Measurements from ENCODE around the gene CCT6B.

Gene CCT6B

GRCh38 chr17:34899643-34900291, 61.5 kb downstream of the CCT6B start:
- Histone ChIP-seq H3K4ac (ENCODE audit: low read depth in 1 of 2, low read length in 2 of 2) (no peak overlapping the region), H3K27me3 (ENCODE audit: control insufficient read depth in 1 of 2, insufficient read depth in 1 of 2, low read length in 2 of 2) (peaks cover 5 to 63% of the 10 kb centered on the region in 2 experiments), H2AFZ (ENCODE audit: low read depth, low read length) (no peak overlapping the region), H3K4me3 (ENCODE audit: insufficient read depth in 1 of 2, low read depth in 1 of 2, low read length in 2 of 2) (no peak overlapping the region), H4K8ac (ENCODE audit: low read length) (no peak overlapping the region), H3K36me3 (ENCODE audit: control insufficient read depth in 1 of 2, insufficient read depth in 2 of 2, low read depth in 1 of 2, low read length in 2 of 2) (no peaks in the 10 kb centered on the region), H2BK120ac (ENCODE audit: low read depth, low read length) (no peak overlapping the region), H4K91ac (ENCODE audit: low read length) (no peak overlapping the region), H3K18ac (ENCODE audit: low read depth in 1 of 2, low read length in 2 of 2) (no peak overlapping the region), H3K9ac (ENCODE audit: low read length) (no peak overlapping the region), H2BK15ac (ENCODE audit: low read depth, poor library complexity, severe bottlenecking) (no peak overlapping the region), H3K4me2 (ENCODE audit: low read length, poor library complexity, severe bottlenecking) (no peak overlapping the region), H3K27ac (ENCODE audit: low read length, poor library complexity, severe bottlenecking) (no peak overlapping the region), H2AK5ac (ENCODE audit: low read length, severe bottlenecking) (no peak overlapping the region), H3K4me1 (ENCODE audit: control insufficient read depth, insufficient read depth, low read depth, low read length) (no peaks in the 10 kb centered on the region), H3K14ac (ENCODE audit: low read length in 2 of 2) (no peak overlapping the region), H2BK5ac (ENCODE audit: low read depth, low read length, poor library complexity, severe bottlenecking) (no peak overlapping the region), H2BK12ac (ENCODE audit: low read length in 2 of 2) (no peak overlapping the region), H3K79me1 (replicated peaks; ENCODE audit: low read length, poor library complexity, severe bottlenecking) (no peaks in the 10 kb centered on the region), H3K9me3 (ENCODE audit: control insufficient read depth, low read length) (no peaks in the 10 kb centered on the region), H3K23ac (ENCODE audit: low read length in 2 of 2) (no peak overlapping the region)
- no peak for DNase-seq
- WGBS, result 85% methylated on average over 5 of the region's 6 CpGs

GRCh38 chr17:34895383-34895782, 65.9 kb downstream of the CCT6B start:
- 25% methylated on average over 4 of the region's 5 CpGs for WGBS
- Histone ChIP-seq H3K79me1 (replicated peaks; ENCODE audit: low read length, poor library complexity, severe bottlenecking) (no peaks in the 10 kb centered on the region), H3K9me3 (ENCODE audit: control insufficient read depth, low read length) (no peaks in the 10 kb centered on the region)

GRCh38 chr17:34894964-34895363, 66.3 kb downstream of the CCT6B start:
- H3K36me3 ChIP-seq (ENCODE audit: control insufficient read depth in 1 of 2, insufficient read depth in 2 of 2, low read depth in 1 of 2, low read length in 2 of 2), result no peaks in the 10 kb centered on the region
- no peak overlapping the region for H2AFZ ChIP-seq (ENCODE audit: low read depth, low read length)
- H2BK120ac ChIP-seq (ENCODE audit: low read depth, low read length), result no peak overlapping the region
- no peak overlapping the region for H2BK15ac ChIP-seq (ENCODE audit: low read depth, poor library complexity, severe bottlenecking)
- H3K18ac ChIP-seq (ENCODE audit: low read depth in 1 of 2, low read length in 2 of 2), result no peak overlapping the region
- H4K91ac ChIP-seq (ENCODE audit: low read length), result no peak overlapping the region
- H3K23ac ChIP-seq (ENCODE audit: low read length in 2 of 2), result no peak overlapping the region
- H3K27ac ChIP-seq (ENCODE audit: low read length, poor library complexity, severe bottlenecking), result no peak overlapping the region
- 87% methylated on average over 3 of the region's 4 CpGs for WGBS
- H2BK12ac ChIP-seq (ENCODE audit: low read length in 2 of 2), result no peak overlapping the region
- H2BK5ac ChIP-seq (ENCODE audit: low read depth, low read length, poor library complexity, severe bottlenecking), result no peak overlapping the region
- H4K8ac ChIP-seq (ENCODE audit: low read length), result no peak overlapping the region
- H3K9me3 ChIP-seq (ENCODE audit: control insufficient read depth, low read length), result no peaks in the 10 kb centered on the region
- H3K27me3 ChIP-seq (ENCODE audit: control insufficient read depth in 1 of 2, insufficient read depth in 1 of 2, low read length in 2 of 2), result peaks cover 5 to 69% of the 10 kb centered on the region in 2 experiments
- H3K4me1 ChIP-seq (ENCODE audit: control insufficient read depth, insufficient read depth, low read depth, low read length), result no peaks in the 10 kb centered on the region
- H3K4ac ChIP-seq (ENCODE audit: low read depth in 1 of 2, low read length in 2 of 2), result no peak overlapping the region
- no peak overlapping the region for H3K14ac ChIP-seq (ENCODE audit: low read length in 2 of 2)
- DNase-seq, result no peak
- no peaks in the 10 kb centered on the region for H3K79me1 ChIP-seq (replicated peaks; ENCODE audit: low read length, poor library complexity, severe bottlenecking)
- no peak overlapping the region for H2AK5ac ChIP-seq (ENCODE audit: low read length, severe bottlenecking)
- H3K9ac ChIP-seq (ENCODE audit: low read length), result no peak overlapping the region
- no peak overlapping the region for H3K4me2 ChIP-seq (ENCODE audit: low read length, poor library complexity, severe bottlenecking)
- H3K4me3 ChIP-seq (ENCODE audit: insufficient read depth in 1 of 2, low read depth in 1 of 2, low read length in 2 of 2), result no peak overlapping the region

More at GRCh38 chr17:34895383-34895782, 65.9 kb downstream of the CCT6B start:
- Histone ChIP-seq H3K27ac (ENCODE audit: low read length, poor library complexity, severe bottlenecking) (no peak overlapping the region), H2BK15ac (ENCODE audit: low read depth, poor library complexity, severe bottlenecking) (no peak overlapping the region), H3K27me3 (ENCODE audit: control insufficient read depth in 1 of 2, insufficient read depth in 1 of 2, low read length in 2 of 2) (peaks cover 5 to 71% of the 10 kb centered on the region in 2 experiments), H4K8ac (ENCODE audit: low read length) (no peak overlapping the region), H3K4me2 (ENCODE audit: low read length, poor library complexity, severe bottlenecking) (no peak overlapping the region), H2AFZ (ENCODE audit: low read depth, low read length) (no peak overlapping the region), H2BK5ac (ENCODE audit: low read depth, low read length, poor library complexity, severe bottlenecking) (no peak overlapping the region), H3K4me1 (ENCODE audit: control insufficient read depth, insufficient read depth, low read depth, low read length) (no peaks in the 10 kb centered on the region), H3K4me3 (ENCODE audit: insufficient read depth in 1 of 2, low read depth in 1 of 2, low read length in 2 of 2) (no peak overlapping the region), H2BK12ac (ENCODE audit: low read length in 2 of 2) (no peak overlapping the region), H3K14ac (ENCODE audit: low read length in 2 of 2) (no peak overlapping the region), H3K9ac (ENCODE audit: low read length) (no peak overlapping the region), H3K4ac (ENCODE audit: low read depth in 1 of 2, low read length in 2 of 2) (no peak overlapping the region), H3K18ac (ENCODE audit: low read depth in 1 of 2, low read length in 2 of 2) (no peak overlapping the region), H4K91ac (ENCODE audit: low read length) (no peak overlapping the region), H3K23ac (ENCODE audit: low read length in 2 of 2) (no peak overlapping the region), H2BK120ac (ENCODE audit: low read depth, low read length) (no peak overlapping the region), H3K36me3 (ENCODE audit: control insufficient read depth in 1 of 2, insufficient read depth in 2 of 2, low read depth in 1 of 2, low read length in 2 of 2) (no peaks in the 10 kb centered on the region), H2AK5ac (ENCODE audit: low read length, severe bottlenecking) (no peak overlapping the region)
- DNase-seq, result no peak

- no peak overlapping the region for H3K27ac ChIP-seq (ENCODE audit: low read length, poor library complexity, severe bottlenecking)
- no peak overlapping the region for H2BK120ac ChIP-seq (ENCODE audit: low read depth, low read length)
- H3K18ac ChIP-seq (ENCODE audit: low read depth in 1 of 2, low read length in 2 of 2), result no peak overlapping the region
- H2BK15ac ChIP-seq (ENCODE audit: low read depth, poor library complexity, severe bottlenecking), result no peak overlapping the region
- H3K36me3 ChIP-seq (ENCODE audit: control insufficient read depth in 1 of 2, insufficient read depth in 2 of 2, low read depth in 1 of 2, low read length in 2 of 2), result no peaks in the 10 kb centered on the region
- no peak overlapping the region for H3K14ac ChIP-seq (ENCODE audit: low read length in 2 of 2)
- H3K79me1 ChIP-seq (replicated peaks; ENCODE audit: low read length, poor library complexity, severe bottlenecking), result no peaks in the 10 kb centered on the region
- no peak overlapping the region for H3K4ac ChIP-seq (ENCODE audit: low read depth in 1 of 2, low read length in 2 of 2)
- H2AFZ ChIP-seq (ENCODE audit: low read depth, low read length), result no peak overlapping the region
- H3K4me1 ChIP-seq (ENCODE audit: control insufficient read depth, insufficient read depth, low read depth, low read length), result no peaks in the 10 kb centered on the region
- 24% methylated on average over 8 of the region's 9 CpGs for WGBS
- peaks cover 5 to 63% of the 10 kb centered on the region in 2 experiments for H3K27me3 ChIP-seq (ENCODE audit: control insufficient read depth in 1 of 2, insufficient read depth in 1 of 2, low read length in 2 of 2)
- no peak overlapping the region for H3K4me2 ChIP-seq (ENCODE audit: low read length, poor library complexity, severe bottlenecking)
- no peak overlapping the region for H4K8ac ChIP-seq (ENCODE audit: low read length)
- no peak overlapping the region for H2BK12ac ChIP-seq (ENCODE audit: low read length in 2 of 2)
- H3K23ac ChIP-seq (ENCODE audit: low read length in 2 of 2), result no peak overlapping the region
- no peak overlapping the region for H2BK5ac ChIP-seq (ENCODE audit: low read depth, low read length, poor library complexity, severe bottlenecking)
- DNase-seq, result no peak
- H3K9me3 ChIP-seq (ENCODE audit: control insufficient read depth, low read length), result no peaks in the 10 kb centered on the region
- H4K91ac ChIP-seq (ENCODE audit: low read length), result no peak overlapping the region
- H3K9ac ChIP-seq (ENCODE audit: low read length), result no peak overlapping the region
- H2AK5ac ChIP-seq (ENCODE audit: low read length, severe bottlenecking), result no peak overlapping the region
- no peak overlapping the region for H3K4me3 ChIP-seq (ENCODE audit: insufficient read depth in 1 of 2, low read depth in 1 of 2, low read length in 2 of 2)
These were observed 68.6 kb downstream of the CCT6B start for GRCh38 chr17:34892461-34893249.
